Activated gamma-delta T cell (primary cell): ENCODE results near the gene NT5C1B.
"Not testable (repeated sequence)": the region's sequence is repeated elsewhere in the genome, so short reads cannot be mapped to it uniquely, and the experiment has no call there.

ENCODE experiments used
- DNase-seq: peaks from one replicate; lab custom pipeline; 2025; lab: John Stamatoyannopoulos, UW
- total RNA-seq, 2 donors: gene quantifications; one replicate each; lab custom pipeline; 2026; lab: John Stamatoyannopoulos, UW

Gene NT5C1B
- 0 to 0.09 reads per million in 2 donors for total RNA-seq

DNA sequence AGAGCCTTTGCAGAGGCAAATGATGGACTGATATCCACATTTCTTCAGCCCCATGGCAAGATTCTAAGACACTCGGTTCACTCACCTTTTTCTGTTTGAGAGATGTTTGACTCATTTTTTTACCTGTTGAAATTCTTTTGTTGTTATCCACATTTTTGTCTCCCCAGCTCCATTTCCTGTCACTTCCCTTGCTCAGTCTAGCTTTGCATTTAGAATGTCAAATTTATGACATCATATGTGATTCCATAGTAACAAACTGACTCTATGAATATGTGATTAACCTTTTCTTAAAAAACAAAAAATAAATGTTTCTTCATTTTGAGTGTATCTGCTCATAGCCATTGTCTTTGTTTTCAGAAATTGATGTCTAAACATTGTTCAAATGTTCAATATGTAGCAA, at the start of gene NT5C1B:
NT5C1B (minus strand) TSS at position 216 of the 400 bp plus-strand sequence; CDS start at position 115, 101 bp downstream.
- no peak for DNase-seq

DNA sequence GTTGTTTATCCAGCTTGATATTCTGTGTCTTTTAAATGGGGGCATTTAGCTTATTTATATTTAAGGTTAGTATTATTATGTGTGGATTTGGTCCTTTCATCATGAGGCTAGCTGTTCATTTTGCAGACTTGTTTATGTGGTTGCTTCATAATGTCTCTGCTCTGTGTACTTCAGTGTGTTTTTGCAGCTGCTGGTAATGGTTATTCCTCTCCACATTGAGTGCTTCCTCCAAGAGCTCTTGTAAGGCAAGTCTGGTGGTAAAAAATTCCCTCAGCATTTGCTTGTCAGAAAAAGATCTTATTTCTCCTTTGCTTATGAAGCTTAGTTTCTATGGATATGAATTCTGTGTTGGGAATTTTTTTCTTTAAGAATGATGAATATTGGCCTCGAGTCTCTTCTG, 47.8 kb upstream of the NT5C1B start:
- DNase-seq = no peak

DNA sequence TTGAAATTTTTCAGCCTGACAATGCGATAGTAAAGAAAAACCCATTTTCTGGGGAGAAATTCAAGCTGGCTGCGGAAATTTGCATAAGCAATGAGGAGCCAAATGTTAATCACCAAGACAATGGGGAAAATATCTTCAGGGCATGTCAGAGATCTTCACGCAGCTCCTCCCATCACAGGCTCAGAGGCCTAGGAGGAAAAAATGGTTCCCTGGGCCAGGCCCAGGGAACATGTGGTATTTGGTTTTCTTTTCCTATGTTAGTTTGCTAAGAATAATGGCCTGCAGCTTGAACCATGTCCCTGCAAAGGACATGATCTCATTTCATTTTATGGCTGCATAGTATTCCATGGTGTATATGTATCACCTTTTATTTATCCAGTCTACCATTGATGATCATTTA, 43.3 kb upstream of the NT5C1B start:
- not testable (repeated sequence) for DNase-seq

DNA sequence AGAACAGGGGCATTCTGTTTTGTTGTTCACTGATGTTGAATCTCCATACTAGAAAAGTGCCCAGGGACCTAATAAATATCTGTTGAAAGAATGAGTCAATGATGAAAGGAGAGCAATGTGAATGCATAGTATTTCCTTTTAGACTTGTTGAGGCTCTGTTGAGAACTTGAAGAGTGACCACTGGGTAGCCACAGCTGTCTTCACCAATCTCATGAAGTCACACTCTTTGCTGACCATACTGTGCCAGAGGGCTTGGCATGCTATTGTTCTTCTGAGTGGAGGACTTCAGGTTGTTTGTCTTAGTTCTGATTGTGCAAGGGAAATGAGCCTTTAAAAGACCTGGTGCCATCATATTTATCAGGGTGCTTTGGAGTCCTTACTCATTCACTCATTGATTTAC, 41.6 kb upstream of the NT5C1B start:
- DNase-seq = no peak

DNA sequence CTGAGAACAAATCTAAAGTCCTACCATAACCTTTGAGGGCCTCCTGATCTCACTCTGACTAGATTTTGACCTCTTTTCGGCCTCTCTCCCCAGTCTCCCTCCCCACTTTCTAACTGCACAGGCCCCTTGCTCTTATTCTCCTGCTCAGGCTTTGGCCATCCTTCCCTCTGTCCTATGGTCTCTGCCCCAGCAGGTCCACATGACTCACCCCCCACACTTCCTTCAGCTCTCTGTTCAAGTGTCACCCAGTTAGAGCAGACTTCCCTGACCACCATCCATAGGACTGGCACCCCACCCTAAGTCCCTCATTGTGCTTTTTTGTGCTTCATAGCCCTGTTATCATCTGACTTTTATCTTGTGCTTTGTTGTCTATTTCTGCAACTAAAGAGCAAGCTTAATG, 41.2 kb upstream of the NT5C1B start:
- no peak for DNase-seq

DNA sequence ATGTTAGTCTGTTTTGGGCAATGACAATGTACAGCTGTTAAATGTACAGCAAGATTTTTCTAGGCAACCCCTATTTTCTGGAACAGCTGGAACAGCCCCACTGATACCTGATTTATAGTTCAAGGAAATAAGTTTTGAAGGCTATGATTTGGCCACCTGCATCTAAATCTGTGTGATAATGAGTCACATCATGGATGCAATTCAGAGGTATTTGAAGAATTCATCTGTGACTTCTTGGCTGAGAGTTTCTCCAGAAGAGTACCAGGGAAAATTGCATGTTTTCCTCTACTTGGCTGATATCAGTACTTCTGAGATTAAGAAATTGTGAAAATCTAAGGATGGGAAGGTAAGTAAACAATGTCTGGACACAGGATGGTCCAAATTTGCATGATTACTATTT, 40.7 kb upstream of the NT5C1B start:
- DNase-seq = no peak

DNA sequence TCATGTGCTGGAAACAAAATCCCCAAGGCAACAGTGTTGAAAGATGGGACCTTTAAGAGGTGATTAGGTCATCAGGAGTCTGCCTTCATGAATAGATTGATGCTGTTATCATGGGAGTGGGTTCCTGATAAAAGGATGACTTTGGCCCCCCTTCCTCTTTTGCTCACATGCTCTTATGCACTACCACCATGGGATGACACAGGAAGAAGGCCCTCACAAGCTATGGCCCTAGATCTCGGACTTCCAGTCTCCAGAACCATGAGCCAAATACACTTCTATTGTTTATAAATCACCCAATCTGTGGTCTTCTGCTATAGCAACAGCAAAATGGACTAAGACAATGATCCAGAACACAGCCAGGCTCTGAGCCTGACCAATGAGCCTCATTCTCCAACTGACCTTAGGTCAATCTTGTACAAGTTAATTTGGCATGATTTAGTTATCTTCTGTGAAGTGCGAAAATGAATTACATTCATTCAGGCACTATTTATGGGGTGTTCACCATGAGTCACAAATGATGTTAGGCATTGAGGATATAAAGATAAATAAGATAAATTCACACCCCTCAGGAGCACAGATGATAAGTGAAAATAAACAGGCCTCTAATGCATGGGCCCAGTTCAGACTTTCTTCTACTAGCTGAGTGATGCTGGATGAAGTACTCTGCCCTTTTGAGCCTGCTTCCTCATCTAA, 37.7 kb upstream of the NT5C1B start:
- DNase-seq = no peak

DNA sequence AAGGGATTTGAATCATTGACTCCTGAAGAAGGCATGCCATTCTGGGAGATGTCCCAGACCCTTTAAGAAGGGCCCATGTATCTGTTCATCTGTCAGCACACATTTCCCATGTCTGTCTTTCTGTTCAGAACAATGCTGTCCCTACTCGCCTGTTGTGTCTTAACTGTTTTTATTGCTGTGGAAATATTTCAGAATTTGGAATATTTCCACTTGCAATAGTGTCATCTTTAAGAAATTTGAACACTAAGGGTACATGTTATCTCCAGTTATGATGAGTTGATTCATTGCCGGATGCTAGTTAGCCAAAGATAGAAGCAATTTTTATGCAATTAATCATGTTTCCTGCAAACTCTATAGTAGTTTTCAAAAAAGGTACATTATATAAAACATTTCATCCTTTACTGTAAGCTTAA, 36.9 kb upstream of the NT5C1B start:
- no peak for DNase-seq

DNA sequence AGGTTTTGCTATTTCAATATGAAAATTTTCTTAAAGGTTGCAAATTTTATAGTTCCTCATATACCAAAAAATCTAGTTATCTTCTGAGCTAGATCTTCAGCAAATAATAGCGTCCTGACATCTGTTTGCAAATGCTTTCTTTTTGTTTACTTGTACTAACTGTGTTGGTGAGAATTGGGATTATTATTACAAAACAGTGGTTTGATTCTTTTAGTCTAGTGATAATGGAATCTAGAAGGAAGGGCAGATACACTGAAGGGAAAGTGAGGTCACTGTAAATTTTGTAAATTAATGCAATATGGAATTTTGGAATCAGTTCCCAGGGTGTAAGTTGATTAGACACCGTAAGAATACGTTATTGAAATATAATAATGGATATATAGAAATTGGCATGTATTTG, 36.2 kb upstream of the NT5C1B start:
- DNase-seq = no peak

DNA sequence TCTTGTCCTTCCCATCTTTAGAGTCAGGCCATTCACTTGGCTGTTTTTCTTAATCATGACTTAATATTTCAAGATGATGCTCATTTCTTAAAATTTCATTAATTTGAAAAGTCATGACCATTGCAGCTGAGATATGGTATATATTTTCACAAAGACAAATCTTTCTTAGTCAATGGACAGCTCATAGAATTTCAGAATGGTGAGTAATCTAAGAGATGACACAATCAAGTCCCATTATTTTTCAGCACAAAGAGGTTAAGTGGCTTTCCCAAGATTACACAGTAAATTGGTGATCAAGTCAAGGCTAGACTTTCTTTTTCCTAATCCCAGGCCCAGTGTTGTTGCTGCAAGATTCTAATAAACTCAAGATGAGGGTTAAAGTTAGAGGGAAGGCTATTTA, 34.4 kb upstream of the NT5C1B start:
- DNase-seq = no peak

DNA sequence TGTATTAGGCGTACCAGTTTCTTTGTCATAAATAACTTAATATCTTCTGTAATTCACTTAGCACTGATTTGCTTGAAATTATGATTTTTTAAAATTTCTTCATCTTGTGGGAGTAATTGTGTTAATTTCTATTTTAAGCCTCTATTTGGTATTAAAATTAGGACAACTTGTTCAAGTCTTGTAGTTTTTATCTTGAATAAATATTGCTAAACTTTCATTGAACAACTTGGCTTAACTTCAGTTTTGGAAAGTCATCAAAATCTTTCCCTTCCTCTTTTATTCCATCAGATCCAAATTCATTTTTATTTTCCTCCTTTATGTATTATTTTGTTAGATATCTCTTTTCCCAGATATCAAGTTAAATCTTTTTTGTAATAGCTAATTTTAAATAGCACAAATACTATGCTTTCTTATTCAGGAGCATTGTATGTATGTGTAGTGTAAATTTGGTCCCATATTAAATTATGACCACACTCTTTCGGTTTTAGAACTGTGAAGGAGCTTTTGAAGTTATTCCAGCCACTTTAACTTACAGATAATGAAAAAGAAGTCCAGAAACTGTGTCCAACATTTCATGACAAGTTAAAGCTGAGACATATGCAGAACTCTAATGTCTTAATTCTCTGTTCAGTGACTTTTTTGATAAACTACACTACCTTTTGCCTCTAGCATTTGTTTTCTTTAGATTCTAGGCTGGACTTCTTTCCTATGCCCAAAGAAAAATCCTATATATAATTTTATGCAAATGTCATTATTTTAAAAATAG, 31.7 kb upstream of the NT5C1B start:
- DNase-seq = no peak

DNA sequence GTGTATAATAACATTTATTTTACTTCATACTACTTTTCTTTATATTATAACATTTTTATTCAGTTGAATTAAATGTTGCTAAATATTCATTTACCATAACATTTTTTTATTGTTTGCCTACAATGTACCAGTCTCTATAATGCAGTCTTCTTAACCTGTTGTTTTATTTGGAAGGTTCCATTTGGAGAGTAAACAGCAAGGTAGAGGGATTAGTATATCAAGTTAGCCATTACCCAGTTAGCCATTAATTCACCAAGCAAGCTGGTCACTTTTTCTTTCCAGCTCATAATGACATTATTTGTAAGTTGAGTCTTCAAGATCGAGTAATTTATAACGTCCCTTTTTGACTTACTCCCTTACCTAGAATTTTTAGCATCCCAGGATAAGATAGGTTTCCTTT, 29.7 kb upstream of the NT5C1B start:
- DNase-seq = no peak

DNA sequence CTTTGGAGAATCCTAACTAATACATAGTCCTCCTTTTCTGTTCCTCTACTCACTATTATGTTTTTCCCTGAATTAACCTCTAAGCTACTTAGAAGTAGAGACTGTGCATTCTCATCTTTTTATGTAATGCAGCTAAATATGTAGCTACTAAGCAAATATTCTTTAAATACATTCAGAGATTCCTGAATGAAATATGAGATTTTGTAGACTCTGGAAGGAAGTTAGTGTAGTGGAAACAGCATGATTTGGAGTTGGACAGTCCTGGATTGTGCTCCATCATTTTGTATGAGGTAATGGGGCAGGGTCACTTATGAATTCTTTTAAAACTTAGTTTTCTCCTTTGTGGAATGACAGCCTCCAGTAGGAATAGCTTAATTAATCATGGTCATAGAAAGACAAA, 24.7 kb upstream of the NT5C1B start:
- no peak for DNase-seq

DNA sequence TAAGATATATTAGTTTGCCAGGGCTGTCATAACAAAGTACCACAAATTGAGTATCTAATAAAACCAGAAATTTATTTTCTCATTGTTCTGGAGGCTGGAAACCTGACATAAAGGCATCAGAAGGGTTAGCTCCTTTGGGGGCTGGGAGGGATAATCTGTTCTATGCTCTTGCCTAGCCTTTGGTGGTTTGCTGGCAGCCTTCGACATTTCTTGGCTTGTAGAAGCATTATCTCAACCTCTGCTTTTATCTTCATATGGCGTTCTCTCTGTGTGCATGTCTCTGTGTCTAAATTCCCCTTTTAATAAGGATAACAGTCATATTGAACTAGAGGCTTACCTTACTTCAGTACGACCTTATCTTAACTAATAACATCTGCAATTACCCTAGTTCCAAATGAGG, 22.8 kb upstream of the NT5C1B start:
- no peak for DNase-seq

DNA sequence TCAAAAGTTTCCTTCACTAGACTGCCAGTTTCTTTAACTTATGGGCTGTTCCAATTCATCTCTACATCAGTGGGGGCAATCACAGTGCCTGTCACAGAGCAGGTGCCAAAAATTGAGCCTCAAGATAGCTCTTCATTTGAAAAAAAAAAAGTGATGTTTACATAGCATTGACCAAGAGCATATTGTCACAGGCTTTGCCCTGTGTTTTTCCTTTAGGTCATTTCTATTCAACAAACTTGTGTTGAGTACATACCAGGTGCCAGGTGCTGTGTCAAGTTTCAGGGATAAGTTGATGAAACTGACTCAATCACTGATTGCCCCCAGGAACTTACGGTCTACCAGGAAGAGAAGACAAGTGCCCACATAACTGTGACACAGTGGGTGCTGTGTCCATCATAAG, 22.2 kb upstream of the NT5C1B start:
- DNase-seq = no peak

DNA sequence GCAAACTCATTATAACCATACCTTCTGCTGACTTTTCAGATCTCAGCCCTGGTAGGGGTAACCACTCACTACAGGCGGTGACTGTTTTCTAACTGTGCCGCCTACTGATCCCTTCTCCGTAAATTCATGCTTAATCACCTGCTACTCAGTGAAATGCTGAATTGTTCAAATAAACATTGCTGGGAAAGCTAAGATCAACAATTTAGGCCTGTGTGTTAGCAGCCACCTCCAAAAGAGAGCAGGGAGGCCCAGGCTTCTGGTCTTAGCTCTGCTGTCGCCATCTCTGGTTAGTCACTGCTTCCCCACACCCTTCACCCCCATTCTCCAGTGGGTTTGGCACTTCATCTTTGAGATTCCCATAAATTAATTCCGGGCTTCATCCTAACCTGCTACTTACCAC, 21.8 kb upstream of the NT5C1B start:
- no peak for DNase-seq

DNA sequence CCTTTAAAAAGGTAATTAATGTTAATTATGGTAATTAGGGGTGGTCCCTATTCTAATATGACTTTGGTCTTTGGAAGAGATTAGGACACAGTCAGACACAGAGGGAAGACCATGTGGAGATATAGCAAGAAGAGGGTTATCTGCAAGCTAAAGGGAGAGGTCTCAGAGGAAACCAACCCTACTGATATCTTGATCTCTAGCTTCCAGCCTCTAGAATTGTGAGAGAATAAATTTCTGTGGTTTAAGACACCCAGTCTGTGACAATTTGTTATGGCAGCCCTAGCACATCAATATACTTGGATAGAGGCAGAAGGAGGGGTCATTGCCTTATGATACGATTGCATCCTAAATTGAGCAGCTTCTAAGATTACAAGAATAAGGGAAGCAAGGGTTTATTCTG, 21.3 kb upstream of the NT5C1B start:
- DNase-seq = no peak

DNA sequence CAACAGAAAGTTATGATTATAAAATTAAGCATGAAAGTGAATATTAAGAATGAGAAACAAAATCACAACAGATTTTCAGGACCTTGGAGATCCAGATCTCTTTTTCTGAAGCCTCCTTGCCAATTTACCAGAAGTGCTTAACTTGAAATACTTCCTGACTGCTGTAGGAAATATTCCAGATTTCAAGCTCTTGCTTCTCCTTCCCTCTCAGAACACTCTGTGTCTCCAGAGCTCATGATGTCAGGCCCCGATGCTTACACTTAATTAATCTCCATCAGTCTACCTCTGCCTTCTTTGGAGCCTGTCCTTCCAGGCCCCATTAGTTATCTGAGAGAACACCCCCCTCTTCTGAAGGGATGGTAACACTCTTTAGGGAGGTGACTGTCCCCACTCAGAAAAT, 20.7 kb upstream of the NT5C1B start:
- DNase-seq = no peak

DNA sequence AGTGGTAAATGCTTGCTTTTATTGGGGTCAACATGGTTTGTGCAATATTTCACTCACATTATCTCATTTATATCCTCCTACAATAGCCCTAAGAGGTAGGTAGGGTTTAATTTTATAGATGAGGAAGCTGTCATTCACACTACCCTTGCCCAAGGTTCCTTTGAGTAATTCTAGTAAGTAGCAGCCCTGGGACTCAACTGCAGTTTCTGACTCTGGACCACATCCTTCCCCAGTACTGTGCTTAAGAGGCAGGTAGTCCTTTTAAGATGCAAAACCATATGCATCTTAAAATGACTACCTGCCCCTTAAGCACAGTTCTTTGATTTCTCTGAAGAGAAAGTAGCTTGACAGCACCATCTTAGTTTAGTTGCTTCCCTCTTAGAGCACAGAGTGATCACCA, 15.7 kb upstream of the NT5C1B start:
- DNase-seq = no peak

DNA sequence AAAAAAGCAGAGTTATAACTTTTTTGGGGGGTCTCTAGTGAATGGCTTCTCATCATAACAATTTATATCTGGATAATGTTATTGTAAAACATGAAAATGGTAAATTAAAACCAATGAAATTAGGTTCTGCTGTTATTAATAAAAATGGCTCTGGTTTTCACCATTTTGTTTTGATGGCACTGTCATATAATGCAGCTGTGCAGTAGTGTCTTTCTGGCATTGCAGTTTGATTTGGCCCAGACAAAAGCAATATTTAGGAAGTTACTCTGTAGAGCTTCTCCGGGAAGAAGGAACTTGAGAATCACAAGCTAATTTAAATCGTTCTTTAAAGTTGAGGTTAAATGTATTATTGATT, 15.1 kb upstream of the NT5C1B start:
- no peak for DNase-seq

DNA sequence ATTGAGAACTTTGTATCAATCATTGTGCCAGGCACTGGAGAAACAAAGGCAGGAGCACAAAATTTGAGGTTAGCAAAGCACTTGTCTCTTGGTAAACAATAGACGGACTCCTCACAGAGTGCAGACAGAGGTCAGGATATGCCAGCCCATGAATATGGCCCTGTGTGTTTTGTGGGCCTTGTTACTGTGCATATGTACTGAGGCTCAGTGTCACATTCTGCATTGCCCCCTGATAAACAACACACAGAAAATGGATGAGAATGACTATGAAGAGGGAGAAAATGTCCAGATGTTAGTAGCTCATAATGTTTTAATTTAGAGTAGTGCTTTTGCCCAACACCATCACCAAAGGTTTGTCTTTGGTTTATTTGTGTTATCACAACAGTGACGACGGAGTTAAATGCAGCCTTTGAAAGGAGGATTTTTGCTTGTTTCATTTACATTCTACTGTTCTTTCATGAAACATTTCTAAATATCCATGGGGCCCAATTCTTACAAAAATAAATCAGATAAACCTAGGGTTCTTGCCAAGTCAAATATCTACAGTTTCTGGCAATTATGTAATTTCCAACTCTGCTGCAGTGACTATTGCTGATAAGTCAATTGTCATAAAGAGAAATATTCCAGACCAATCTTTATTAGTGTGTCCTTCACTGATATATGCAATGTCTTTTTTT, 14.6 kb upstream of the NT5C1B start:
- no peak for DNase-seq

DNA sequence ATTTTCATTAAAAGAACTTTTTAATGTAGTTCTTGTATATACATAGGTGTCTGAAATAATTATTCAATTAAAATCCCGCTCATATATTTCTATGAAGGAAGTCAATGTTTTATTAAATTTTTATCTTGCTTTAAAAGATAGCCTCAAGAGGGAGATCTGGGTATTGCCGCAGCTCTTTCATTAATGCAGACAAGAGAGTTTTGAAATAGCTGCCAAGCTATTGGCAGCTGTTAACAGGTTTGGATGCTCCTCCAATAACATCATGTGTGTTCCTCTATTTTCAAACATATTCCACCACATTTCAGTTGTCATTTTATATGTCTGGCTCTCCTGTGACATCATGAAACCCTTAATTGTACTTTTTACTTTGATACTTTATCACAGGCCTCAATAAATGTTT, 12.9 kb upstream of the NT5C1B start:
- DNase-seq = no peak

DNA sequence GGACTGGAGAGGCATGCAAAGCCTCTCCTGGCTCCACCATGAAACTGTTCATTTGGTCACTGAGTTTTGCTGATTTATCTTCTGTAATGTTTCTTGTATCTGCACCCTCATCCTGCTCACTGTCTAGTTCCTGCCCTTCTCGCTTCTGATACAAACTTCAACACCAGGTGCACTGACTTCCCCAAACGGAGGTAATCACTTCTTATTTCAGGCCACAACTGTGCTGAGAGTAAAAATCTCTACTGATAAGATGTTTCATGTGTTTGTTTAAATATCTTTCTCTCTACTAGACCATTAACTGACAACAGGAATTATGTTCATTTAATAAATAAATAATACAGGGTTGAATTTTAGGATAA, 10.9 kb upstream of the NT5C1B start:
- no peak for DNase-seq
